HEK293 (cell line): ENCODE data around the gene LAG3.

Source experiments
- CTCF ChIA-PET: fragments of 350-600 bp; formaldehyde crosslinking; extraction: SDS; loops from one replicate; lab custom pipeline; 2021; ENCODE audit warnings: antibody characterized with exemption; lab: Yijun Ruan, JAX
- POLR2A ChIA-PET: fragments of 300-600 bp; formaldehyde crosslinking; extraction: SDS; loops from one replicate; lab custom pipeline; 2020; ENCODE audit warnings: antibody characterized with exemption, inconsistent platforms; lab: Yijun Ruan, JAX
- H3K27ac ChIP-seq: fragments of 200-500 bp; sonication (Bioruptor generic); 2 replicates; pipeline ENCODE4 v1.5.1; 2014; ENCODE audit warnings: low read depth, low read length, control low read depth, inconsistent platforms; ENCODE audit errors: extremely low read depth
- H3K36me3 ChIP-seq, 2 experiments: fragments of 200-500 bp in 1 of 2; sonication (Bioruptor generic) in 1 of 2; 1 replicate in 1 of 2; 2 replicates in 1 of 2; pipeline ENCODE4 v1.5.1; 2014 to 2017; ENCODE audit warnings: inconsistent platforms in 2 of 2, low read length in 2 of 2; ENCODE audit not compliant: control insufficient read depth in 2 of 2, insufficient read depth in 1 of 2
- H3K4me1 ChIP-seq: fragments of 200-500 bp; sonication (Bioruptor generic); 2 replicates; pipeline ENCODE4 v1.5.1; 2014; ENCODE audit warnings: mild to moderate bottlenecking, low read length, inconsistent platforms; ENCODE audit not compliant: control insufficient read depth, insufficient read depth
- H3K4me3 ChIP-seq: 2 replicates; pipeline ENCODE4 v1.5.1; 2011; ENCODE audit warnings: low read depth, mild to moderate bottlenecking, control low read depth, low read length, moderate library complexity
- H3K9me3 ChIP-seq: fragments of 200-500 bp; sonication (Bioruptor generic); 2 replicates; pipeline ENCODE4 v1.5.1; 2014; ENCODE audit warnings: low read depth, low read length, inconsistent platforms; ENCODE audit not compliant: control insufficient read depth, insufficient read depth
- AEBP2 ChIP-seq: fragments of 450-650 bp; formaldehyde crosslinking; IDR thresholded peaks from 2 replicates; pipeline ENCODE4 v1.5.1; 2016; ENCODE audit warnings: missing biosample characterization, missing genetic modification characterization, borderline replicate concordance
- HIC1 ChIP-seq: fragments of 450-650 bp; formaldehyde crosslinking; IDR thresholded peaks from 2 replicates; pipeline ENCODE4 v1.5.1; 2016; ENCODE audit warnings: missing biosample characterization, missing genetic modification characterization
- IKZF3 ChIP-seq: fragments of 450-650 bp; IDR thresholded peaks from 2 replicates; pipeline ENCODE4 v1.5.0; 2018; ENCODE audit warnings: missing biosample characterization, mild to moderate bottlenecking, missing genetic modification characterization, moderate library complexity
- PRDM4 ChIP-seq: fragments of 450-650 bp; formaldehyde crosslinking; IDR thresholded peaks from 2 replicates; pipeline ENCODE4 v1.5.1; 2017; ENCODE audit warnings: missing biosample characterization, missing genetic modification characterization
- ZBTB11 ChIP-seq: fragments of 450-650 bp; formaldehyde crosslinking; conservative IDR thresholded peaks from 2 replicates; pipeline ENCODE4 v1.5.1; 2016; ENCODE audit warnings: low read depth, missing biosample characterization, missing genetic modification characterization
- ZNF121 ChIP-seq: fragments of 450-650 bp; formaldehyde crosslinking; IDR thresholded peaks from 2 replicates; pipeline ENCODE4 v1.5.1; 2016; ENCODE audit warnings: missing biosample characterization, missing genetic modification characterization
- ZNF140 ChIP-seq: fragments of 450-650 bp; formaldehyde crosslinking; IDR thresholded peaks from 2 replicates; pipeline ENCODE4 v1.5.1; 2016; ENCODE audit warnings: missing biosample characterization, missing genetic modification characterization
- ZNF148 ChIP-seq: fragments of 450-650 bp; formaldehyde crosslinking; IDR thresholded peaks from 2 replicates; pipeline ENCODE4 v1.5.0; 2017; ENCODE audit warnings: missing biosample characterization, missing genetic modification characterization, borderline replicate concordance
- ZNF202 ChIP-seq: fragments of 450-650 bp; formaldehyde crosslinking; IDR thresholded peaks from 2 replicates; pipeline ENCODE4 v1.5.1; 2016; ENCODE audit warnings: missing biosample characterization, missing genetic modification characterization, borderline replicate concordance
- ZNF239 ChIP-seq: fragments of 450-650 bp; formaldehyde crosslinking; IDR thresholded peaks from 2 replicates; pipeline ENCODE4 v1.5.1; 2016; ENCODE audit warnings: missing biosample characterization, missing genetic modification characterization
- ZNF366 ChIP-seq: fragments of 450-650 bp; formaldehyde crosslinking; conservative IDR thresholded peaks from 2 replicates; pipeline ENCODE4 v1.5.1; 2016; ENCODE audit warnings: missing biosample characterization, missing genetic modification characterization
- ZNF426 ChIP-seq: fragments of 450-650 bp; formaldehyde crosslinking; IDR thresholded peaks from 2 replicates; pipeline ENCODE4 v1.5.1; 2017; ENCODE audit warnings: missing biosample characterization, missing genetic modification characterization, mild to moderate bottlenecking, inconsistent platforms, moderate library complexity
- ZNF529 ChIP-seq: fragments of 450-650 bp; formaldehyde crosslinking; IDR thresholded peaks from 2 replicates; pipeline ENCODE4 v1.5.1; 2017; ENCODE audit warnings: missing genetic modification characterization, missing biosample characterization; ENCODE audit not compliant: insufficient replicate concordance
- ZNF571 ChIP-seq: fragments of 450-650 bp; formaldehyde crosslinking; IDR thresholded peaks from 2 replicates; pipeline ENCODE4 v1.5.0; 2017; ENCODE audit warnings: missing biosample characterization, missing genetic modification characterization
- ZNF596 ChIP-seq: fragments of 450-650 bp; IDR thresholded peaks from 2 replicates; pipeline ENCODE4 v1.5.0; 2018; ENCODE audit warnings: missing biosample characterization, mild to moderate bottlenecking, missing genetic modification characterization, moderate library complexity
- ZNF670 ChIP-seq: fragments of 450-650 bp; formaldehyde crosslinking; IDR thresholded peaks from 2 replicates; pipeline ENCODE4 v1.5.1; 2016; ENCODE audit warnings: missing biosample characterization, missing genetic modification characterization, low read depth
- ZNF707 ChIP-seq: fragments of 450-650 bp; formaldehyde crosslinking; IDR thresholded peaks from 2 replicates; pipeline ENCODE4 v1.5.1; 2016; ENCODE audit warnings: missing biosample characterization, missing genetic modification characterization
- ZNF76 ChIP-seq: fragments of 450-650 bp; formaldehyde crosslinking; IDR thresholded peaks from 2 replicates; pipeline ENCODE4; 2016; ENCODE audit warnings: low read depth, missing biosample characterization, missing genetic modification characterization, borderline replicate concordance
- ZNF776 ChIP-seq: fragments of 450-650 bp; formaldehyde crosslinking; IDR thresholded peaks from 2 replicates; pipeline ENCODE4 v1.5.0; 2017; ENCODE audit warnings: missing biosample characterization, missing genetic modification characterization, borderline replicate concordance
- ZNF843 ChIP-seq: fragments of 450-650 bp; formaldehyde crosslinking; IDR thresholded peaks from 2 replicates; pipeline ENCODE4 v1.5.1; 2016; ENCODE audit warnings: missing biosample characterization, missing genetic modification characterization
- ZSCAN30 ChIP-seq: fragments of 450-650 bp; IDR thresholded peaks from 2 replicates; pipeline ENCODE4 v1.5.1; 2018; ENCODE audit warnings: missing biosample characterization, mild to moderate bottlenecking, missing genetic modification characterization, moderate library complexity
- ZXDB ChIP-seq: fragments of 450-650 bp; formaldehyde crosslinking; IDR thresholded peaks from 2 replicates; pipeline ENCODE4 v1.5.1; 2016; ENCODE audit warnings: missing biosample characterization, missing genetic modification characterization

Gene LAG3

GRCh38 chr12:6722863-6723262, 49.5 kb upstream of the LAG3 start (continued):
- peak; percentile 47 for TF ChIP-seq ZNF366 (tag by site-specific recombination)

GRCh38 chr12:6723607-6724408, 48.5 kb upstream of the LAG3 start, which contains the start of gene COPS7A:
Gene COPS7A, plus strand, starts transcription at chr12:6724046. Its CDS starts 611 bp downstream, at chr12:6724657.
- Histone ChIP-seq H3K4me1 (peaks cover 11% of the 10 kb centered on the region), H3K27ac (peak within 1 kb of the TSS; percentile 81), H3K4me3 (peak within 1 kb of the TSS; percentile 58), H3K9me3 (no peaks in the 10 kb centered on the region), H3K36me3 (peaks cover 5 to 21% of the 10 kb centered on the region in 2 experiments)
- POLR2A ChIA-PET: interaction anchor here (0.5 to 4.0 kb wide), 39 partner anchors 10 to 416 kb away, joined by 3 to 104 read pairs (median 4); partner anchors contain the start of genes C12orf57, CDCA3, GAPDH and GPR162
- CTCF ChIA-PET: interaction anchor here (0.5 to 3.5 kb wide), 12 partner anchors 12 to 160 kb away, joined by 3 to 21 read pairs (median 4); partner anchors contain the start of genes MLF2 and PTMS
- TF ChIP-seq PRDM4 (tag by site-specific recombination) (no peak), ZNF776 (tag by site-specific recombination) (no peak), ZBTB11 (tag by site-specific recombination) (peak; percentile 96), ZNF239 (tag by site-specific recombination) (no peak), ZNF140 (tag by site-specific recombination) (no peak), ZNF843 (tag by site-specific recombination) (peak; percentile 73), AEBP2 (tag by site-specific recombination) (no peak), ZNF707 (tag by site-specific recombination) (no peak), ZNF148 (tag by site-specific recombination) (no peak), ZNF571 (no peak), ZNF121 (peak; percentile 95; the same call in 1 of the 2 replicates), ZXDB (tag by site-specific recombination) (peak; percentile 94), ZNF670 (tag by site-specific recombination) (no peak), ZNF529 (tag by site-specific recombination) (no peak), ZNF76 (tag by site-specific recombination) (peak; percentile 58), ZNF426 (tag by site-specific recombination) (no peak), IKZF3 (tag by site-specific recombination) (peak; percentile 45; the same call in 1 of the 2 replicates), HIC1 (tag by site-specific recombination) (no peak; the same call in none of the 2 replicates), ZNF596 (no peak), ZNF202 (no peak), ZSCAN30 (0 out of 2 replicates have a peak, but pooled peaks have one; percentile 25)
